ENCODE data around the gene CLCN3.
A peak's percentile ranks its signal among the peaks of the same experiment; 100 is the strongest.
"Not testable (repeated sequence)": the region's sequence is repeated elsewhere in the genome, so short reads cannot be mapped to it uniquely, and the experiment has no call there.

Gene CLCN3

DNA sequence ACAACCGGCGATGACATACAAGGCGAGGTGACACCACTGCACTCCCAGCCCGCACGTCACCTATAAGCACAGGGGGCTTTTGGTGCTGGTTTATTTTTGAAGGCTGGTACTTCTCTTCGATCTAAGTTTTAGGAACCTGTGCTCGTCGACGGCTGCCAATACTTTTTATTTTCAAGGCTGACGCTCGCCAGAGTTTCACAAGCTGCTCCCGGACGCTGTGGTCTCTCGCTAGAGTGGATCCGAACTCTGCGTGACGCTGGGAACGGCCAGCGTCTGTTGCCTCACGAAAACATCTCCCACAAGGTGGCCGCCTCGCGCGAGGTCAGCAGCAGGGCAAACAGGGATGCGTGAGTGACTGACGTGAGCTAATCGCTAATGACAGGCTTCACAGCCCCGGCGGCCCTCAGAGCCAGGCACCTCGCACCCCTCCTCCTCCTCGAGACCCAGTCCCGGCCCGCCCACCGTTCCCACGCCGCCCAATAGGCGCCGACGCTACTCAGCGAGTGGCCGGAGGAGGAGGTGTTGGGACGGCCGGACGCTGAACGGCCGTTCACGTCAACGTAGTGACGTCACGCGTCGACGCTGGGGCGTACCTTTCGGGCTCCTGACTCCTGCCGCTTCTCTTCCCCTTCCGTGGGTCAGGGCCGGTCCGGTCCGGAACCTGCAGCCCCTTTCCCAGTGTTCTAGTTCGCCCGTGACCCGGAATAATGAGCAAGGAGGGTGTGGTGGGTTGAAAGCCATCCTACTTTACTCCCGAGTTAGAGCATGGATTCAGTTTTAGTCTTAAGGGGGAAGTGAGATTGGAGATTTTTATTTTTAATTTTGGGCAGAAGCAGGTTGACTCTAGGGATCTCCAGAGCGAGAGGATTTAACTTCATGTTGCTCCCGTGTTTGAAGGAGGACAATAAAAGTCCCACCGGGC is at the start of gene CLCN3:
Gene CLCN3, plus strand, starts transcription at position 621 of the 922 bp plus-strand sequence. CDS start 15,351 bp downstream, outside the sequence.
- peak; percentile 95 for DNase-seq

GRCh38 chr4:169571012-169571411 is 49.4 kb upstream of the CLCN3 start:
- not testable (repeated sequence) for DNase-seq

DNA sequence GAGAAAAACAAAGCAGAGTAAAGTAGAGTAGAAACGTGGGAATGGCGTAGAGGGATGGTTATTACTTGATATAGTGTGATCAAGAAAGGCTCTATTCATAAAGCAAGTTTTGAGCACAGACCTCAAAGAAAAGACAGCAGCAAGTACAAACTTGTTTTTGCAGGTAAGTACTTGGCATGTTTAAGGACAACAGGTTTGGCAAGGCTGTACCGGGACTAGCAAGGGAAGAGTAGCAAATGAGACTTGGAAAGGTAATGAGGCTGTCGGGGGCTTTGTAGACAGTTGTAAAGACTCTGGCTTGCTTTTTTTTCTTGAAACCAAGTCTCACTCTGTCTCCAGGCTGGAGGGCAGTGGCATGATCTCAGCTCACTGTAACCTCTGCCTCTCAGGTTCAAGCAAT is 48.9 kb upstream of the CLCN3 start:
- no peak for DNase-seq

GRCh38 chr4:169573889-169574288 is 46.5 kb upstream of the CLCN3 start:
- DNase-seq, result no peak

- no peak for DNase-seq
Observed at GRCh38 chr4:169582203-169582602, 38.2 kb upstream of the CLCN3 start.

DNA sequence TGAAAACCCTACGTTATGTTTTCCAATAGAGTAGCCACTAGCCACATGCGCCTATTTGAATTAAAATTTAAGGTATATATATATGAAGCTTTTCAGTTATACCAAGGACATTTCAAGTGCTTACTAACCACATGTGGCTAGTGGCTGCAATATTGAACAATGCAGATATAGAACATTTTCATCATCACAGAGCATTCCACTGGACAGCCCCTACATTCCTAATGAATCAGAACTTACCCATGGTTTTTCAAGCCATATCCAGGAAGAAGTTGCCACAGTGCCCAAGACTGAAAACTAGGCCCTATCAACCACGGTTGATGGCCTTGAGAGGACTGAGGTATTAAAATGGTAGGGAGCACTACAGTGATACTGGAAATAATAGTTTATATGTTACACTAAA is 37.7 kb upstream of the CLCN3 start:
- no peak for DNase-seq

DNA sequence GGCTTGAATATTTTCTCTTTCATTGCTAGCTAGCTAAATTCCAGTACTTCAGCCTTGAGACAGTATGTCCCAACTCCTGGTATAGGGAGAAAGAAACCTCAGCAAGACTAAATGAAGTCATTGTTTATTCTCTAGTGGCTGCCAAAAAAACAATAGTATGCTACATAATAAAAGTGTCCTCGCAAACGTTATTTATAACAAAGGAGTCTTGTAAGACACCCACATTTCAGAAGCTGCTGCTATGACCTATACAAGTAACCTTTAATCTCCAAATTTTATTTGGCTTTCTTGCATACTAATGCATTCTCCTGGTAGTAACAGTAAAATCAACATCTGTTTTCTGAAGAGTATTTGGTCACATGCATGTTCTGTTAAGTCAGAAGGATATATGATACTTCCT is 36.8 kb upstream of the CLCN3 start:
- no peak for DNase-seq

- DNase-seq, result no peak
Observed at GRCh38 chr4:169593050-169593560, 27.3 kb upstream of the CLCN3 start.

- DNase-seq, result no peak
Observed at GRCh38 chr4:169594560-169595195, 25.7 kb upstream of the CLCN3 start.

DNA sequence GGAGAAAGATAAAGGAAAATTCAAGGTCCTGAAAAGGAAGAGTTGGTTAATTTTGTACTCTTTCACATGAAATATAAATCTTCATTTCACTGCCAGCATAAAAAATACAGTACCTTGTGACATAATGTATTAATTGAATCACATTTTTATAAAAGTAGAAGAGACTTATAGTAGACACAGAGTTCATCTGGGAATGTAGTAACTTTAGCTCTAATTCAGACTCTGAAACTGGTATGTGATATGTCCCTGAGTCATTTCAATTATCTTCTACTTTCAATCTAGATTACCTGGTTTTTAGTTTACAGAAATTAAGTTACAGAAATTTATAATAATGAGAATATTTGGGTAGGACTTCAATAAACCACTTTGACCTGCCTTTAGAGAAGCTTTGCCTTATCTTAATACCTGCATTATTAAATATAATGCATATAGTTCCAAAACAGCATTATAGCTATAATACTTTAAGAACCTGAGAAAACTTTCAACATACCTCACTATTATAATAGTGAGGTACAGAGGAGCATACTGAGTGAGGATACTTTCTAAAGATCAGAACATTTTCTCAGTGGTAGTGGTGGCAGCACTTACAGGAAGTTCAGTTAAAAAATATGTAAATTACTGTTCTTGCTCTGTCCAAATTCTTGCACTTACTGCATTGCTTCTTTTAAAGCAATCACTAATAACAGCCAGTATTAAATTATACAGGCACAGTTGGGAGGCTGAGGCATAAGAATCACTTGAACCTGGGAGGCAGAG is 19.2 kb upstream of the CLCN3 start:
- no peak for DNase-seq

GRCh38 chr4:169603312-169603711 is 17.1 kb upstream of the CLCN3 start:
- no peak for DNase-seq

GRCh38 chr4:169604131-169604900 is 16.1 kb upstream of the CLCN3 start:
- no peak for DNase-seq

- no peak for DNase-seq
Observed at GRCh38 chr4:169604903-169605331, 15.5 kb upstream of the CLCN3 start.

- DNase-seq, result no peak
Observed at GRCh38 chr4:169611157-169611556, 9.2 kb upstream of the CLCN3 start.

GRCh38 chr4:169611991-169612870 is 8.1 kb upstream of the CLCN3 start, which contains the start of gene NEK1:
TSS of gene NEK1 (minus strand) at chr4:169612583. CDS start at chr4:169602630, 9,953 bp downstream.
- DNase-seq, result peak; percentile 85

GRCh38 chr4:169612871-169613859 is 7.2 kb upstream of the CLCN3 start:
- DNase-seq, result peak; percentile 52

DNA sequence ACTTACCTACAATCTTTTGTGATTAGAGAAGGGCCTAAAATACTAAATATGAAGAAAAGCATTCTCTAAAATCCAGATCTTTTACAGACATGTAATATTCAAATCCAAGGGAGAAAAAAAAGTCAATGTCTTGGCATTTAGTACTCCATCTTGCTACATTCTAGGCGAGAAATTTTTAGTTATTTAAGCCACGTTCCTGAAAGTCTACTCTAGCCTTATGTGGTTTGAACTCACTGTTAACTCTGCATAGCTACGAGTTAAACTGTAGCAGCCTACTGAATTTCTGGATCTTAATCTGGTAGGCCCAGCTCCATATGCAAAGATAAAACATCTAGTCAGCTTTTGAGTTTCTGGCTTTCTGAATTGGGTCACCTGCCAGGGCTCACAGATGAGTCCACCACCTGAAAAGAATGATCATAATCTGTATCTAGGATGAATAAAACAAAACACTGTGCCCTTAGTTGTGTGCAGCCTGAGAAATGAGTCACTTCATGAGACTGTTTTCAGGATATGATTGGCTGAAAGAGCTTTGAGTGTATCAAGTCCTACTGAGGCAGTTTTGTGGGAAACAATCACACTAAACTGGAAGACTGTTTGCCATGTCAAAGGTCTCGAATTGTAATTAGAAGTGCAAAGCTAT is 4.8 kb upstream of the CLCN3 start:
- DNase-seq, result no peak

- no peak for DNase-seq
Observed at GRCh38 chr4:169616846-169617245, 3.5 kb upstream of the CLCN3 start.

- DNase-seq, result no peak
Observed at GRCh38 chr4:169617306-169617705, 3.1 kb upstream of the CLCN3 start.

Data from NCI-H146 (cell line).